ENCODE data around the gene C19orf44.
A peak's percentile ranks its signal among the peaks of the same experiment; 100 is the strongest.

Gene C19orf44

DNA sequence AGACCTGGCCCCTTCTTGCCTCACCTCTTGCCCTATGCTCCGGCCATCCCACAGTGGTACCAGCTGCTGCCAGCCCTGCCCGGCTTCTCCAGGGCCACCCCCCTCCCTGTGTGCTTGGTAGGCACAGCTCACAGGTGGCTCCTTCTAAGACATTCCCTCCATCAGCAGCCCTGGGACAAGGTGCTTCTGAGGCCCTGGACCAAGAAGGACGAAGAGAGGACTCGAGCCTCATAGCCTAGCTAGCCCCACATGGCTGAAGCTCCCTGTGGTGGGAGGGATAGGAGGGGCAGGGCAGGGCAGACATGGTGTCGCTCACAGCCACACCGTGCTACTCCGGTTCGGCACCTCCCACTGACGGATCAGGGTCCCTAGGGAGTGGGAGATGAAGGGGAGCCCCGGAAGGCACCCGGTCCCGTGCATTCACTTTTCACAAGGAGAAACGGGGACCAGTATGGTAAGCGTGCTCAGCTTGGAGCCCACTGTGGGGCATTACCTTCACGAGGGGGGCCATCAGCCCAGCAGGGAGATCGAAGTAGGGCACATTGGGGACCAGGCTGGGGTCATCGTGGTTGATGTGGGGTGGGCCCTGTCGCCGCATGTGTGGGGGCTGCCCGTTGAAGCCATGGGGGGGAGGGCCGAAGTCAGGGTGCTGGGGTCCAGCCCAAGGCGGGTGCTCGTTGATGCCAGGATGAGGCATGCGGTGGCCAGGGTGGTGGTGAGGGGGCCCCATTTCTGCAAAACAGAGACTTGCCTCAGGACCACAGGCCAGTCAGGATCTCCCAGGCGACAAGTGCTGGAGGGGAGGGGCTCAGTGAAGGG lies 26.6 kb downstream of the C19orf44 start:
- no peak overlapping the region for H3K4me3 ChIP-seq (replicated peaks; ENCODE audit: low read depth, low read length)
- DNase-seq (ENCODE audit: extremely low read depth, low read depth): no peak
- no peak for TF ChIP-seq CTCF (IDR thresholded peaks at IDR 0.05; ENCODE audit: low read depth, low read length, missing control alignments)

DNA sequence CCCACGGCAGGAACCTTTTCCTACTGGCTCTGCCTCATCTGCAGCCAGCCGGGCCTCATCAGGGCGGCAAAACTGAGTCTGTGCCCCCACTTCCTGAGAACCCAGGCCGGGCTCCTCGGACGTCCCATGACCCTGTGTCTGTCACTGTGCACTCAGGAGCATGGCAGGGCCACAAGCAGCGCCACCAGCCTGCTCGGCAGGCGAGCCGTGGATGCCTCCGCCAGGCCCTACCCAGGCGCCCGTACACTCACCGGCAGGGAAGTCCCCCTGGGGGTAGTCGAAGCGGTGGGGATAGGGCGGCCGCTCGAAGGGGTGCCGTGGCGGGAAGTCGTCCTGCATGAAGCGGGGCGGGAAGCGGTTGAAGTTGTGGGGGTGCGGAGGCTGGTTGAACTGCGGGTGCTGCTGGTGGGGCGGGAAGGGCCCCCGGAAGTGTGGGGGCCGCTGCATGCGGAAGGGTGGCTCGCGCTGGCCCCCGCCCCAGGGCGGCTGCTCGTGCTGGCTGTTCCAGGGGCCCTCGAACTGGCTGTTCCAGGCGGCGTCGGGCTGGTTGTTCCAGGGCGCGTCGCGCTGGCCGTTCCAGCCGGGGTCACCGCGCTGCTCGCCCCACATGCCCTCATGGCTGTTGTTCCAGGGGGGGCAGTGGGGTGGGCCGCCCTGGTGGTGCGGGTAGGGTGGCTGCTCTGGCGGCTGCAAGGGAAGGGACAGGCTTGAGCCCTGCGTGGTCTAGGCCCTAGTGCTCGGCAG lies 29.0 kb downstream of the C19orf44 start:
- no peak for DNase-seq (ENCODE audit: extremely low read depth, low read depth)

DNA sequence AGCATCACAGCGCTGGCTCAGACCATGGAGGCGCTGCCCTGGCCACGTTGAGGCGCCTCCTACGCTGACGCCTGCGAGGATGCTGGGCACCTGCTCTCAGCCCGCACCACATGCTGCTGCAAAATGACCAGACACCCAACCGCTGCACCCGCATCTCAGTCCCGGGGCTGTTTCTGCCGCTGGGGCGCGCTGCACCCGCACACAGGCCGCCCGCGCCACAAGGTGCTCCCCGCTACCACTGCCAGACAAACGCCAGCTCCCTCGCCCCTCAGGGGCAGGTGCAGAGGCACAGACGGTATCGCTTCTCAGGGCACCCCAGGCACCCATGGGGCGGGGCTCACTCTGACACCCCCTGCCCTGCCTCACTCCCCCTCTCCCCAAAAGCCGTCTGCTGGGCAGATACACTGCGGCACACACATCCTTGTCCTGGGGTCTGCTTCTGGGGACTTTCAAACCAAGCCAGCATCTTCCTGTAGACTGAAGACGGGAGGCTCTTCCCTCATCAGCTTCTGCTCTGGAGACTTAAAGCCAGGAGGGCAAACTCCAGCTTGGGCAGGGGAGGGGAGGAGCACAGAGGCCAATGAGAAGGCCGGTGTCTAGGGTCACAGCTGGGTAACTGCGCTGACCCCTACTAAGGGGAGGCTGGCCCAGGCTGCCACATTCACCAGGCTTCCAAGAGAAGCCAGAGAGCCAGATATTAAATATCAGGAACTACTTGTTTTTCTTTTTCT lies 29.7 kb downstream of the C19orf44 start:
- no peak overlapping the region for H3K4me3 ChIP-seq (replicated peaks; ENCODE audit: low read depth, low read length)
- no peak for DNase-seq (ENCODE audit: extremely low read depth, low read depth)
- TF ChIP-seq CTCF (IDR thresholded peaks at IDR 0.05; ENCODE audit: low read depth, low read length, missing control alignments): no peak

More for the DNA sequence above, 29.0 kb downstream of the C19orf44 start:
- no peak overlapping the region for H3K4me3 ChIP-seq (replicated peaks; ENCODE audit: low read depth, low read length)
- no peak for TF ChIP-seq CTCF (IDR thresholded peaks at IDR 0.05; ENCODE audit: low read depth, low read length, missing control alignments)

- no peak overlapping the region for H3K4me3 ChIP-seq (replicated peaks; ENCODE audit: low read depth, low read length)
- TF ChIP-seq CTCF (IDR thresholded peaks at IDR 0.05; ENCODE audit: low read depth, low read length, missing control alignments): no peak
Observed at GRCh38 chr19:16527334-16527935, 31.2 kb downstream of the C19orf44 start.

DNA sequence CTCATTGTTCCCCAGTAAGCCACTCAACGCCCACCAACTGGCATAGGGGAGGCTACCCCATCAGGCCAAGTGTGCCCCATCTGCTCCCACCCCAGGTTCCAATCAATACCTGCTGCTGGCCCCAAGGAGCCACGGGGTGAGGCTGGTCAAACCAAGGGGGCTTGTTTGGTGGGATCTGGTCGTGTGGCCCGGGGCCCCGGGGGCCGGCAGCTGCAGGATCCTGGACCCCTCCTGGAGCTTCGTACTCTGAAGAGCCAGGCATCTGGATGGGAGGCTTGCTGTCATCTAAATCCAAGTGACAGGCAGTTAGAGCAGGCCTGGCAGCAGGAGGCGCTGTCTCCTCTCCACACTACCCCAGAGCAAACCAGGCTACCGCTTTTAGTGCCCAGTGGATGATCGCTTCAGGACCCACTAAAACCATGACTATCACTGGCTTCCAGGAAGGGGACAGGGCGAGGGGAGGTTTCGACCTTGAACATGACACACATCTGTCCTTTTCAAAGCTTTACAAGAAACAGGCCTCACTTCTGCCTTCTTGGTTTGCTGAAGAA lies 31.9 kb downstream of the C19orf44 start:
- no peak for DNase-seq (ENCODE audit: extremely low read depth, low read depth)
- TF ChIP-seq CTCF (IDR thresholded peaks at IDR 0.05; ENCODE audit: low read depth, low read length, missing control alignments): peak; percentile 55
- no peak overlapping the region for H3K4me3 ChIP-seq (replicated peaks; ENCODE audit: low read depth, low read length)

More at GRCh38 chr19:16527334-16527935, 31.2 kb downstream of the C19orf44 start:
- DNase-seq (ENCODE audit: extremely low read depth, low read depth): no peak
